Inferior parietal cortex (tissue), 1 donor: ENCODE results near the gene IFI16.
"Not testable (repeated sequence)": the region's sequence is repeated elsewhere in the genome, so short reads cannot be mapped to it uniquely, and the experiment has no call there.

Experiments used
- DNase-seq: peaks from one replicate; pipeline ENCODE4 v3.0.0-alpha.2; 2016; ENCODE audit errors: extremely low spot score

The IFI16 gene

DNA sequence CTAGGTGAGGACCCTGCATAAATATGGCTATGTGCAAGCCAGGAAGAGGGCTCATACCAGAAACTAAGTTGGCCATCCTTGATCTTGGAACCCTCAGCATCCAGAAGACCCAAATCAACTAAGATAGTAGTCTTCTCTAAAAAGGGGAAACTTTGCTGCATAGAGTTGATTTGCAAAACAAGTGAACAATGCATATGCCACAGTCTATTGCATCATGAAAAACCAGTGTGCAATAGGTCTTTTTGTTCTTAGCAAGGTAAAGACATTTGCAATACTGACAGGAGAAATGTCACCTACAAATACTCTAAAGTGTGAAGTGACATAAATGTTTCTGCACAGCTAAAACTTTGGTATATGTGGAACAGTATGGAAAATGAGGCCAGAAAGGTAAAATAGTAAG is 2.0 kb upstream of the IFI16 start:
- DNase-seq = no peak

DNA sequence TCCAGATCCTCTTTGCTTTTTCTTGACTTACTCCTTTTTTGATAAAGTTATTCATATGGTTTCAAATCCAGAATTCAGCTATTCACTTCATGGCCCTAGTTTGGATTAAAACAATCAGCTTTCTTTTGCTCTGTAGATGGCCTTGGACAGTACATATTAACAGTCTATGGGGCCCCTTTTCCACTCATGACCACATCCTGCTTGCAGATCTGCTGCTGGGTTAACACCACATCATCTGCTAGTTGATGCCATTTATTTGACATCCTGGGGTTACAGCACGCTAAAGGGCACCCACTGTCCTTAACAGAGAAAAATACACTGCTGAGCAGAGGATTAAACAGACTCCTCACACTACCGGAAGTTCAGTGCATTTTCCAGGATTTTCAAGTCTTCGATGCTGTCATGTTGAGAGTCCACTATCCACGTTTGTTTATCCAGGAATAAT is 941 bp upstream of the IFI16 start:
- DNase-seq = no peak

DNA sequence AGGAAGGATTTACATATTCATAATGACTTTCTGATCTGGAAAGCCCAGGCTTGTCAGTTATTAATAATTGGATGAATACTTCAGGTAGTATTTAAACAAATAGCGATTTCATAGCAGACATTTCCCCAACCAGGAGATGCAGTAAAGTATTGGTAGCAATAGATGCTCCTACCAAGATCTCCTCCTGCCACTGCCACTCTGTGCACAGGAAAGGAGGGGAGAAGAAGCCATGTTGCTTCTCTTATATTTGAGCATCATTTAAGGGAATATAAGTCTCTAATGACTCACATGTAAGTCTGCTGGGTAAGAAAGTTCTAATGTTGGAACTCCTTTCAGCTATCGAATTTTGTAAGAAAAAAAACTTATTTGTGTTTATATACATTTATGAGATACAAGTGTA is 420 bp upstream of the IFI16 start:
- DNase-seq = no peak

DNA sequence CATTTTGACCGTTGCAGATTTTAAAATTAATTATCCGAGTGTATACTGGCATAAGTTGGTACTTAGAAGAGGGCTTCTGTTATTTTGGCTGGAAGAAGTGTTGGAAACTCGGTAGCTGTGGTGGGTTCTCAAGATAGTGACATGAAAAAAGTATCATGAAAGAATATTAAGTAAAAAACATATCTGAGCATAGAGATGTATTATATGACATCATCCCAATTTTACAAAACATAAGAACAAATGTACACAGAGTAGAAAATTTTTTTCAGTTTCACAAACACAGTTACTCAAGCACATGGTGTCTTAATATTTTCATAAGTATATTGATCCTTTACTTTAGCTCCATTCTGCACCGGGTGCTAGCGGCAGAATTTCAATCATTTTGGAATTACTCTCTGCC is 684 bp downstream of the IFI16 start:
- no peak for DNase-seq

DNA sequence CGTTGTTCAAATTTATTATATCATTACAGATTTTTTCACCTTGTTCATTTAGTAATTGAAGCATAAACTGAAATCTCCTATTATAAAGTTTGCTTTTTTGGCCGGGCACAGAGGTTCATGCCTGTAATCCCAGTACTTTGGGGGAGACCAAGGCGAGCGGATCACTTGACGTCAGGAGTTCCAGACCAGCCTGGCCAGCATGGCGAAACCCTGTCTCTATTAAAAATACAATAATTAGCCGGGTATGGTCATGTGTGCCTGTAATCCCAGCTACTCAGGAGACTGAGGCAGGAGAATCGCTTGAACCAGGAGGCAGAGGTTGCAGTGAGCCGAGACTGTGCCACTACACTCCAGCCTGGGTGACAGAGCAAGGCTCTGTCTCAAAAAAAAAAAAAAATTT is 1.3 kb downstream of the IFI16 start:
- not testable (repeated sequence) for DNase-seq

DNA sequence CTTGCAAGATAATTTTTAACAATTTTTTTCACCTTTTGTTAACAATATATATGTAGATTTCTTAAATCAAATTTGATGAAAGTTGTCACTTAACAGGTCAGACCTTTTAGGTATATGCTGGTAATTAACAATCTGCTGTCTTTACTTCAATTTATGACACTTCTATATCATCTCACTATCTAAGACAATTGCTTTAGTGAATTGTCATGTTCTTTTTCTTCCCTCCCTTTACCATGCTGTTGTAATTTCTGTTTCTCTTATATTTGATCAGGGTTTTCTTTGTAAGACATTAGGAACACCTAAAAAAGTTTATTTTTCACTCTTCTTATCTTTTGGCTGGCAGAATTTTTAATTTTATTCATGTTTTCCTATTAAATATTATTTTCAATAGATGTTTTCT is 2.0 kb downstream of the IFI16 start:
- no peak for DNase-seq

DNA sequence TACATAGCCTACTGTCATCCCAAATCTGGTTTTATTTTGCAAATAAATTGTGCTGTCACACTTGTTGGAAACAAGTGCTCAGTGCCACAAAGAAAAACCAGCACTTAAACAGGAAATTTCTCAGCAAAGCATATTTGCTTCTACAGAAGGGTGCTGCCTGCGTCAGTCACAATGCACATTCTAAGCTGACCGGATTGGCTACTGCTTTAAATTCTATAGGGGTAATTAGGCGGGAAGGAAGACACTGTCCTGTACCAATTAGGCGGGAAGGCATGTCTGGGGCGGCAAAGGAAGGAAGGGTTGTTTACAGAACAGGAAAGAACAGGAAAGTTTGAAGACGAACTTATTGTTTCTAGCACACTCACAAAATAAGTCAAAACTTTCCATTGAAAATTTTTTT is 2.8 kb downstream of the IFI16 start:
- no peak for DNase-seq

DNA sequence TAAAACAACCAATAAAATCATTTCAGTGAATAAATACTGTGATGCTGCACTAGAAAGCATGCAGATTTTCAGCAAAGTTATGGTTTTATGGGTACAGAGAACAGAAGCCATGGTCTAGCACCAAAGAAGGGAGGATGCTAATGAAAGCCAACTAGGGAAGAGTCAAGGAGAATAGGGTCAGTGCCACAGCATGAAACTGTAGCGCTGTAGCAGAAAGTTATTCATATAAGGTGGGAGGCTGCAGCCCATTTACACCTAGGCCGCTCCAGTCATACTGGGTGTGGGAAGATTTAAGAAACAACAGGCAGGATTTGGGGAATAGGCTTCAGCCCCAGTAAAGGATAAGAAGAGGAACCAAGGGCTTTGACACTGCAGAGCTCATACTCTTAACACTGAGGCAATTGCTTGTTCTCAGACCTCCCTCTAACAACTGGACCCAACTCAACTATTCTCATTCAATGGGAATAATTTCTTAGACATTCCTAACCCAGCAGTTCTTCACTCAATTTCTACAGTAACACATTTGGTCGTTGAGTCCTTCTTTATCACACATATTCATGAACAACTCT is 4.4 kb downstream of the IFI16 start:
- DNase-seq = no peak

DNA sequence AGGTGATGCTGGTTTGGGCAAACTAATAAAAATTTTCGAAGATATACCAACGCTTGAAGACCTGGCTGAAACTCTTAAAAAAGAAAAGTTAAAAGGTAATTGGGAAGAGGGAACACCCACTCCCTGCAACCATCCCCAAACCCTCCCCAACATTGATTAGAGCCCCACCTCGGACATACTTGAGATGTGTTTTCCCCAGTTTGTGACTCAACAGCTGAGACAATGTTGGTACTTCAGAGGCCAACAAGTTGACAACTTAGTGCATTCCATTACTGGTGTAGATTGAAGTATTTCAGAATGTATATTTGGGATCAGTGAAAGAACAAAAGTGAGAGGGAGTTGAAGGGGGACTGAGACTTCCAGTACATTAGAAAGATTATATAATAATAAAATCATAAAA is 5.1 kb downstream of the IFI16 start:
- DNase-seq = no peak

DNA sequence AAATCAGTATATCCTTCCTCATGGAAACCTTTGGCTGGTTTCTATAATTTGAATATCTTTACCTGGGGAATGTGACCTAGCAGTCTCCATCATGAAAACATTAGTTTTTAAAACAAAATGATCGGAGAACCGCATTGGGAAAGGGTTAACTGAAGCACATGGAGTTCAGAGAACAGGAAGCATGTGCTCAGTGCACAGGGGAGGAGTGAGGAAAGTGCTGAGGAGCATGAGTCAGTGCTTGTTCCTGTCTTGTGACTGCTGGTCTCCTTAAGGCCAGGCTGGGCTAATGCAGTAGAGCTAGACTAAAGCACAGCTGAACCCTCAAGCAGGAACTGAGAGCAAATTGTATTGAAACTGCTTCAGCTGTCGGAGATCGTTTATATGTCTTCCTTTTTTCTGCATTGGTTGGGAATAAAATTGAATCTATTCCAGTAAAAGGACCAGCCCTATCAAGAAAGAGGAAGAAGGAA is 5.8 kb downstream of the IFI16 start:
- peak; percentile 51 for DNase-seq

DNA sequence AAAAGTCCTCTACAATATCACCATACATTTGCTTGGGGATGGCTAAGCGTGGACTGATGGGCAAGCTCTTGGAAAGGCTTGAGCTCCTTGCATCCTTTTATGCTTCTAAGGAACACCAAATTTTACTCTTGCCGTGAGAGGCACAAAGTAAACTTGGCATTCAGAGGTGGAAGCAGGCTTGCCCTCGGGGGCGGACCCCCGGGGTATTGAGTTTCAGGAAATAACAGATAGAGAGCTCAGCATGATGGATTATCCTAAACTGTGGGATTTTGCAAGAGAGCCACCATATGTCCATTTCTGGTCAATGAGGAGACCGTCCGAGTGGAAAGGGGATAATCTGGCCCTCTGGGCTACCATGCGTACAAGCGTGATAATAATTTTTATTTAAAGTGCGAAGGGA is 14.0 kb downstream of the IFI16 start:
- DNase-seq = no peak

DNA sequence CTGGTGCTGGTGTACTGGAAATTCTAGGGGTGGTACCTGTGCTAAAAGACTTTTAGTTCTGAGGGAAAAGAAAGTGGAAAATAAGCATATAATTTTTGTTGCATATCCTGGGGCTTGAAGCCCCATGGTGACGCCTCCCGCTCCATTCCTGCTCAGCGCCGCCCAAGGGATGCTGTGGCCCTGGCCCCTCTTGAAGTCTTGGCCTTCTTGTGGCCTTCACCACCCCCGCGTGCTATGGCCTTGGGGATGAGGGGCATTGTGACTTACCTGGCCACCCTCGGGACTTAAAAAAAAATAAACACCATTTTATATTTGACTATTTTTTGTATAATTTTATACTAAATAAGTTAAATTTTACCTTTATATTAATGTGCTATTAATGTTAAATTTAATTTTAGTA is 15.3 kb downstream of the IFI16 start:
- no peak for DNase-seq

DNA sequence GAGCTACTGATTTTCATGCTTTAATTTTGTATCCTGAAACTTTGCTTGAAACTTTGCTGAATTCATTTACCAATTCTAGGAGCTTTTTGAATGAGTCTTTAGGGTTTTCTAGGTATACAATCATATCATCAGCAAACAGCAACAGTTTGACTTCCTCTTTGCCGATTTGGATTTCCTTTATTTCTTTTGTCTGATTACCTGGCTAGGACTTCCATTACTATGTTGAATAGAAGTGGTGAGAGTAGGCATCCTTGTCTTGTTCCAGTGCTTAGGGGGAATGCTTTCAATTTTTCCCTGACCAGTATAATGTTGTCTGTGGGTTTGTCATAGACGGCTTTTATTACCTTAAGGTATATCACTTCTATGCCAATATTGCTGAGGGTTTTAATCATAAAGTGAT is 17.1 kb downstream of the IFI16 start:
- not testable (repeated sequence) for DNase-seq

DNA sequence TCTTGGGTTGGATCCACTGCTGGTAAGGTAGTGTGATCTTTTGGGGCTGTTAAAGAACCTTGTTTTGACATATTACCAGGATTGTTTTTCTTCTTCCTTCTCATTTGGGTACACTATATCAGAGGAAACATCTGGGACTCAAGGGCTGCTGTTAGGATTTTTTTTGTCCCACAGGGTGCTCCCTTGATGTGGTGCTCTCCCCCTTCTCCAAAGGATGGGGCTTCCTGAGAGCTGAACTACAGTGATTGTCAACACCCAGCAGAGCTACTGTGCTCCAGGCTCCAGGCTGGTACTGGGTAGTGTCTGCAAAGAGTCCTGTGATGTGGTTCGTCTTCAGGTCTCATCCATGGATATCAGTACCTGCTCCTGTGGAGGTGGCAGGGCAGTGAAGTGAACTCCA is 20.6 kb downstream of the IFI16 start:
- no peak for DNase-seq

DNA sequence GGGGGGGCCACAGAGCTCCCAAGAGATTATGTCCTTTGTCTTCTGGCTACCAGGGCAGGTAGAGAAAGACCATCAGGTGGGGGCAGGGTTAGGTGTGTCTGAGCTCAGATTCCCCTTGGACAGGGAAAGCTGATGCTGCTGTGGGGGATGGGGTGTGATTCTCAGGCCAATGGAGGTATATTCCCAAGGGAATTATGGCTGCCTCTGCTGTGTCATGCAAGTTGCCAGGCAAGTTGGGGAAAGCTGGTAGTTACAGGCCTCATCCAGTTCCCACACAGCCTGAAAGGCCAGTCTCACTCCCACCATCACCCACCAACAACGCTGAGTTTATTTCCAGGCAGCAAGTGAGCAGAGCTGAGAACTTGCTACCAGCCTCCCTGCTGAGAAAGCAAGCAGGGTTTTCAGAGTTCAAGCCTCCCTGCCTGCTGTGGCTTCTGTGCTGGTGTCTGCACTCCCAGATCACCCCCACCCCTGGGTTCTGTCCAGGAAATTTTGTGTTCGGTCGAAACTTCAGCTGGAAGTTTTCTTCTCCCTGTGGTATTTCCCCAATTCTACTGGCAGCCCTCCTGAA is 21.3 kb downstream of the IFI16 start:
- DNase-seq = no peak

DNA sequence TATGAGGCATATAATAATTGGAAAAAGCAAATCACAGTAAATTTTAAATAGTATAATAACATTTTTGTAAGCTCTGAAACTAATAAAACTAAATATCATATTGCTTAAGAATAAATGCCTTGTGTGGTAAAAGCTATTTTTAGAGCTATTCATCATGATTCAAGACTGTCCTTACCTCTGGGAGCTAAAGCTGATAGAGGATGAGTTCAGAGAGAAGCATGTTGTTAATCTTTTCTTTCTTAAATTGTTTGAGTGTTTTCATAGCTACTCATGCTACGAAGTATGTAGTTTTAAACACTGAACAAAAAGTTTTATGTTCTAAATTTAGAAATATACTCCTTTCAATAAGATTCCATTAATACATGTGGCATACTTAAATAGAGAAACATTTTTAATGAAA is 30.5 kb downstream of the IFI16 start:
- DNase-seq = no peak

DNA sequence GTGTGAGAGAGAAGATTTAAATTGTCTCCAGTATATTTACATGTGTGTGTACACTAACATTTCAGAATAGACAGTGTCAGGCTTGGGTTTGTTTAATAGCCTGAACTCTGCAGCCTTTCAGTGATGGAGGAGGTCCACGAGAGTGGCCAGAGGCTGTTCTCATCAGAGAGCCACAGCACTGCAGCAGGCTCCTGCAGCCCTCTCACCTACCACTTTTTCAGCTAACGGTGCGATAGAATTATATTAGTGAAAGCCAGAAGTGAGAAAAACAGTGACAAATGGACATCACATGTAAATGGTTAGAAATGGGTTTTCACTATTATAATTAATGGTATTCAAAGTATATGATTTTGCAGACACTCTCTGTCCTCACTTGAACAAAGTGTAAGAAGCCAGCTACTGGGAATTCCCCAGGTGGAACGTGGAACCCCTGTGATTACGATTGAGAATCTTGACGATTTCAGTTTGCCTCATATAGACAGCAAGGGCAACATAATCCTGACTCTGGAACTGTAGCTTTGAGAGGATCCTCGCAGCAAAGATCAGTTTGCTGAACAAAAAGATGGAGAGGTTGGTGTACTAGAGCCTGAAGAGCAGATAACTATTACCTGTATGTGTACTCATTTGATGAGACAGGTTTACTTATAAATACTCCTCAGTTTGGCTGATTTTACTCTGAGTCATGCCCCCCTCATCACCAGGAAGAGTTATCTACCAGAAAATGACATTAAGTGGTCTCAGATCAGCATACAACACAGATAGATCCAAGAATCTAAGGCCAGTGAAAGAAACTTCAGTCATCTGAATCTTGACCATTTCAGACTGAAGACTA is 31.4 kb downstream of the IFI16 start:
- DNase-seq = no peak

DNA sequence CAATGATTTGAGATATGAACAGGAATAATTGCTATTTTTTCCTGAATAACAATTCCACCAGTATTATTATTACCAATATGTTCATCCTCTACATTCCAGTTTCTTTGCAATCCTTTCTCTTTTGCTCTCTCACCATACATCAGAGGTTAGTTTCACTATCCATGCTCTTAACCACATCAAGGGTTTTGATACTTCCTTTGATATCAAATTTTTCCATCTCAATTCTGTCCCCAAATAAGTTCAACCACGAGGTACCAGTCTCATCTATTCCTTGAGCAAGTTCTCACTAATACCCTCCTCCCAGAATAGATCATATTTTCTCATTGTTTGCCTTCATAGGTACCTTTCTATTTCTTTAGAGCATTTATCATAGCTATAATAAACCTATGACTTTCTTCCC is 36.8 kb downstream of the IFI16 start:
- DNase-seq = not testable (repeated sequence)

DNA sequence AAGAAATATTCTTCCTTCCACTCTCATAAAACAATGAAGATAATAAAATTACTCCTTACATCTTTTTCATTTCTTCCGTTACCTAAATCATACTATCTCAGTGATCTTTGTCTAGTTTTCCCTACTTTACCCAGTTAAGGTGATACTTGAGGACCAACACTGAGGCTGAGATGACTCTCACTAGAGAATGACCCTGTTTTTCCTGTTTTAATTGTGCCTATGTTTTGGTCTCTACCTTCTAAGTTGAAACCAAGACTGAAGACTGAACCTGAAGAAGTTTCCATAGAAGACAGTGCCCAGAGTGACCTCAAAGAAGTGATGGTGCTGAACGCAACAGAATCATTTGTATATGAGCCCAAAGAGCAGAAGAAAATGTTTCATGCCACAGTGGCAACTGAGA is 41.7 kb downstream of the IFI16 start:
- DNase-seq = no peak

DNA sequence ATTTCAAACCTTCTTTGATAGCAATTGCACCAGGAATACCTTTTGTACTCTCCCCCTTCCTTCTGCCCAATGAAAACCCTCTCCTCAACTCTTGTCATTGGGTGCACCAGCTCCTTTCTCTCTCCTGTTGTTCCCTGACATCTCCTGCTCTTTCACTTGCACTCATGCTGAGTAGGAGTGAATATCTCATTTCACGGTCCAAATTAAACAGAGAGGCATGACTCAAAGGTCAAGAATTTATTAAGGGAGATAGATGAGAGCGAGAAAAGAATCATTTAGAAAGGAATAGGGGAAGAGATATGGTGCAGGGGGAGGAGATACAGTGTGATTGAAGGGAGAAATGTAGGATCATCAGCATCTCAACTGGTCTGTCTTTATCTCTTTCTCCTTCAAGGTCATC is 44.7 kb downstream of the IFI16 start:
- DNase-seq = no peak

DNA sequence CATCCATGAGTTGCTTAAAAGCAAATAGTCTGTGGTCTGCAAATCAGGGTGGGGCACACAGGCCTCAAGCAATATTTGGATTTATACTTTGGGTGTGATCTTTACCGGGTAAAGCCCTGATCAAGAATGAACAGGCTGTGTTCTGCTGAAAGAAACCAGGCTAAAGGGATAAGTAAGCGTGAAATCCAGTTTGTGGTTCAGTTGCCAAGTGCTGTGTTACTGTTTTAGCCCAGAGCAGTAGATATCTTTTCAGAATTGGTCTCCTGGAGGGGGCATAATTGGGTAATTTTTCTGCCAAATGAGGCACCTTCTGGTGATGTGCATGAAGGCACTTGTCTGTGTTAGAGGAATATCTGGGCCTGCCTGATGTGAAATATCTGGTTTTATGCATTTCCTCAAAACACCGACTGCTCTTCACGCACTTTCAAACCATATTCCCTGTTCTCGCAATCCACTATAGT is 45.5 kb downstream of the IFI16 start:
- DNase-seq = no peak

DNA sequence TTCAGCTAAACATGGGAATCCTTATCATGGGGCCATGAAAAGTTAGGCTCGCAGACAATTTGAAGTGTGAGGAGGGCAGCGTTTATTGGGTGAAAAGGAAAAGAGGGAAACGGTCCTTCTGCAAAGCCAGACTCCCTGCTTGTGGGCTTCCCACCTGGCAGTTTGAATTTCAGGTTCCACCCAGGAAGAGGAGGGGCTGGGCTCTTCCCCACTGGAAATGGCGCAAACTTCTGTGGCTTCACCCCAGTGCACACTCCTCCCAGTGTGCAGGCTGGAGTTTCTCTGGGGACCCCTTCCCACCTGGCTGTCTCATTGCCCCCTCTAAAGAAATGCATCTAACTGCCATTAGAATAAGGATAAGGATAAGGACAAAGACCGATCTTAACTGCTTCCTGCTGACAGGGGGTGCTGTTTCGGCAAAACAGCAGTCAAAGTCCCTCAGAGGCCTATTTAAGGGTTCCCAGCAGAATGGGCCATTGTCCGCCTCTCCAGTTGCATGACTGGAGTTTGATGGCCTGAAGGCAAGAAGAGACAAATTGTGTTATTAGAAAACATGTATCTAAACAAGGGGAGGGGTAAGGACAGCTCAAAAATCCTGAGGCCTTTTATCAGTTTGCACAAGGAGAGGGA is 46.5 kb downstream of the IFI16 start:
- no peak for DNase-seq

DNA sequence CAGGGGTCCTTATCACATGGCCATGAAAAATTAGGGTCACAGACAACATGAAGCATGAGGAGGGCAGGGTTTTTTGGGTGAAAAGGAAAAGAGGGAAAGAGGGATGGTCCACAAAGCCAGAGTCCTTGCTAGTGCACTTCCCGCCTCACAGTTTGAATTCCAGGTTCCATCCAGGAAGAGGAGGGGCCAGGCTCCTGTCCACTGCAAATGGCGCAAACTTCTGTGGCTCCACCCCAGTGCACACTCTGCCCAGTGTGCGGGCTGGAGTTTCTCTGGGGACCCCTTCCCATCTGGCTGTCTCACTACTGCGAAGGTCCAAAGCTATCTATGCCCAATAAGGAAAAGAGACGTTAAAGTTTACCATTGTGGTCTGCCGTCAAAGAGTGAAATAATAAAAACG is 49.0 kb downstream of the IFI16 start:
- no peak for DNase-seq
